Measurements from ENCODE around the gene ZNF343. TPM values are rescaled to one million over a fixed set of nuclear protein-coding genes. Genes with fewer than 3 reads are reported as not detected.
"Not testable (repeated sequence)": the region's sequence is repeated elsewhere in the genome, so short reads cannot be mapped to it uniquely, and the experiment has no call there.

The ZNF343 gene
- total RNA-seq, 1 donor from 2014 or later = 0.64 TPM

GRCh38 chr20:2535711-2536559 is 27.2 kb upstream of the ZNF343 start:
- TF ChIP-seq, protein P1, sequence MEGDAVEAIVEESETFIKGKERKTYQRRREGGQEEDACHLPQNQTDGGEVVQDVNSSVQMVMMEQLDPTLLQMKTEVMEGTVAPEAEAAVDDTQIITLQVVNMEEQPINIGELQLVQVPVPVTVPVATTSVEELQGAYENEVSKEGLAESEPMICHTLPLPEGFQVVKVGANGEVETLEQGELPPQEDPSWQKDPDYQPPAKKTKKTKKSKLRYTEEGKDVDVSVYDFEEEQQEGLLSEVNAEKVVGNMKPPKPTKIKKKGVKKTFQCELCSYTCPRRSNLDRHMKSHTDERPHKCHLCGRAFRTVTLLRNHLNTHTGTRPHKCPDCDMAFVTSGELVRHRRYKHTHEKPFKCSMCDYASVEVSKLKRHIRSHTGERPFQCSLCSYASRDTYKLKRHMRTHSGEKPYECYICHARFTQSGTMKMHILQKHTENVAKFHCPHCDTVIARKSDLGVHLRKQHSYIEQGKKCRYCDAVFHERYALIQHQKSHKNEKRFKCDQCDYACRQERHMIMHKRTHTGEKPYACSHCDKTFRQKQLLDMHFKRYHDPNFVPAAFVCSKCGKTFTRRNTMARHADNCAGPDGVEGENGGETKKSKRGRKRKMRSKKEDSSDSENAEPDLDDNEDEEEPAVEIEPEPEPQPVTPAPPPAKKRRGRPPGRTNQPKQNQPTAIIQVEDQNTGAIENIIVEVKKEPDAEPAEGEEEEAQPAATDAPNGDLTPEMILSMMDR (IDR thresholded peaks at IDR 0.05) = no peak

DNA sequence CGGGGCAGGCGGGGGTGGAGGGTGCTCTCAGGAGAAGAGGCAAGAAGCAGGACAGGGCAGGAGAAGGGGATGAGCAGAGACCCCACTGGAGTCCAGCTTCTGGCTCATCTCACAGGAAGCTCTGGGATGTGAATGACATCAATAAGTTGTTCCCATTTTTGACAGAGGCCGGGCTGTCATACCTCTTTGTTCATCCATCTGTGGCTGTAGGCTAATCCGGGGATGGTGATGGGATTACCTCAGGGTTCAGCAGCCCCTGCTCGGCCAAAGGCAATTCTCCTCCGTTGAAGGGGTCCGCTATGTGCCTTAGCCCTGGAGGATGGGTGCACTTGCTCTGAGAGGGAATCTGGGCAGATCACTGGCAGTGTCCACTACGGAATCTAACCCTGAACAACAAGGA is 24.4 kb upstream of the ZNF343 start:
- intact Hi-C loops (cut with DNase I) = no loop called here
- Histone ChIP-seq H3K9me3 (no peaks in the 10 kb centered on the region), H3K27ac (no peak overlapping the region), H3K36me3 (no peaks in the 10 kb centered on the region), H3K4me1 (no peaks in the 10 kb centered on the region), H3K4me3 (no peak overlapping the region), H3K27me3 (no peaks in the 10 kb centered on the region)
- TF ChIP-seq, protein P1 (IDR thresholded peaks at IDR 0.05) = no peak
- DNase-seq (ENCODE audit: low spot score in 2 of 2) = no peak

More at GRCh38 chr20:2535711-2536559, 27.2 kb upstream of the ZNF343 start:
- no peaks in the 10 kb centered on the region for H3K4me1 ChIP-seq
- no peak overlapping the region for H3K27ac ChIP-seq
- no peaks in the 10 kb centered on the region for H3K36me3 ChIP-seq
- intact Hi-C loops (cut with DNase I) = no loop called here
- no peak overlapping the region for H3K4me3 ChIP-seq
- no peaks in the 10 kb centered on the region for H3K27me3 ChIP-seq
- DNase-seq (ENCODE audit: low spot score in 2 of 2) = no peak
- H3K9me3 ChIP-seq = no peaks in the 10 kb centered on the region

DNA sequence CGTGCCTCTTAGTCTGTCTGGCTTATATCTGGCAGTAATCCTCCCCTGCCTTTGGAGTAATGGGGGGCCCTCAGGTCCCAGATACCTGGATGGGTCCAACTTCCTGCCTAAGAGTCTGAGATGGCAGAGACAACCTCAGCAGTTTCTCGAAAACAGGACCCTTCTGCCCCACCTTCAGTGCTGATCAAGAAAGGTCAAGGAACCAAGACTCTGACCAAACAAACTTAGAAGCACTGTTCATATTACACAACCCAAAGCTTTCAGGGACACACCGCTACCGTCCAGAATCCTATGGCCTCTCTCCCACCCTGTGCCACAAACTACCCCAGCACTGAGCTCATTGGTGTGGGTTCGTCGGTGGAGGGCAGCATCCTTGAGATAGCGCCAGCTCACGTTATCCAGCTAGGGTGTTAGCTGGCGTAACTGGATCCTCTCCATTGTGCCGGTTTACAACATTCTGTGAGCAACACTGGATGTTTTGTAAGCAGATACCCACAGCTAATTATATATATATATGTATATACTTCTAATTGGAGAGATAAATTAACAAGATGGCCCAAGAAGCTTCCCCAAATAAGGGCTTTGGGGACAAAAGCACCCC is 20.1 kb upstream of the ZNF343 start:
- no peaks in the 10 kb centered on the region for H3K27me3 ChIP-seq
- H3K4me3 ChIP-seq = no peak overlapping the region
- DNase-seq (ENCODE audit: low spot score in 2 of 2) = no peak
- H3K4me1 ChIP-seq = peaks cover 0 to 3% of the 10 kb centered on the region in 2 donors
- H3K36me3 ChIP-seq = no peaks in the 10 kb centered on the region
- no peak overlapping the region for H3K27ac ChIP-seq
- TF ChIP-seq, protein P1 (IDR thresholded peaks at IDR 0.05) = no peak
- no peaks in the 10 kb centered on the region for H3K9me3 ChIP-seq
- intact Hi-C loops (cut with DNase I) = loop anchor here (5.0 to 10.0 kb wide), 9 partner anchors 164 to 1414 kb away; partner anchors contain the start of genes EBF4, GNRH2, LZTS3 and MRPS26

DNA sequence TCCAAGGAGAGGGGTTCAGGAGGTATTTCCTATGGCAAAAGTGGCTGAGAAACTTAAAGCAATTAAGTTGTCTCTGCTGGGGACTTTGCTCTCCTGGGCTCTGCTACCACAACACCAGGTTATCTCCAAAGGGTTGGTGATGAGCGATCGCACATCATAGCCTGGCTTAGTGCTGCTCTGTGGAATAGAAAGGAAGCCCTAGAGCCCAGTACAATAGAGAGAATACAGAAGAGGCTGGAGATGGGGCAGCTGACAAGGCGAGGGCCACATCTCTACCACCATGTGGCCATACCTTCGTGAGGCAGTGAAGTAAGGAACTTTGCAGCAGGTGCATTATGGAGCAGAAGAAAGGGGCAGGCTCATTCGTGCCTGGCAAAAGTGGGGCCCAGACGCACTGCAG is 19.0 kb upstream of the ZNF343 start:
- peaks cover 0 to 3% of the 10 kb centered on the region in 2 donors for H3K4me1 ChIP-seq
- no peak for DNase-seq (ENCODE audit: low spot score in 2 of 2)

GRCh38 chr20:2526218-2526583 is 17.5 kb upstream of the ZNF343 start:
- not testable (repeated sequence) for H3K4me3 ChIP-seq, H3K27ac ChIP-seq

More for the DNA sequence above, 19.0 kb upstream of the ZNF343 start:
- intact Hi-C loops (cut with DNase I) = loop anchor here (5.0 to 10.0 kb wide), 9 partner anchors 165 to 1413 kb away; partner anchors contain the start of genes EBF4, GNRH2, LZTS3 and MRPS26
- no peak overlapping the region for H3K27ac ChIP-seq
- H3K9me3 ChIP-seq = no peaks in the 10 kb centered on the region
- H3K4me3 ChIP-seq = no peak overlapping the region
- H3K36me3 ChIP-seq = no peaks in the 10 kb centered on the region
- H3K27me3 ChIP-seq = no peaks in the 10 kb centered on the region
- TF ChIP-seq, protein P1 (IDR thresholded peaks at IDR 0.05) = no peak

More at GRCh38 chr20:2526218-2526583, 17.5 kb upstream of the ZNF343 start:
- not testable (repeated sequence) for H3K36me3 ChIP-seq; H3K4me1 ChIP-seq; DNase-seq (ENCODE audit: low spot score in 2 of 2); H3K27me3 ChIP-seq; H3K9me3 ChIP-seq
- intact Hi-C loops (cut with DNase I) = loop anchor here (5.0 to 10.0 kb wide), 9 partner anchors 166 to 1411 kb away; partner anchors contain the start of genes EBF4, GNRH2, LZTS3 and MRPS26
